HAP-1 (cell line): ENCODE results near the gene KATNB1.
"Not testable (repeated sequence)": the region's sequence is repeated elsewhere in the genome, so short reads cannot be mapped to it uniquely, and the experiment has no call there.

Experiments
- DNase-seq, 2 experiments: peaks; one replicate each; pipeline ENCODE4 v3.0.0-alpha.2; 2016 to 2020; ENCODE audit warnings: low spot score in 2 of 2
- H3K27me3 ChIP-seq: fragments of 250-450 bp; sonication (Bioruptor Pico); 2 replicates; pipeline ENCODE4 v1.5.1; 2020; ENCODE audit warnings: low read depth, mild to moderate bottlenecking, moderate library complexity
- H3K36me3 ChIP-seq: fragments of 250-450 bp; sonication (Bioruptor Pico); replicated peaks from 2 replicates; pipeline ENCODE4 v1.5.1; 2020; ENCODE audit warnings: mild to moderate bottlenecking
- H3K4me1 ChIP-seq: fragments of 250-450 bp; sonication (Bioruptor Pico); 2 replicates; pipeline ENCODE4 v1.5.1; 2020; ENCODE audit warnings: mild to moderate bottlenecking
- H3K4me3 ChIP-seq: fragments of 250-450 bp; sonication (Bioruptor Pico); 2 replicates; pipeline ENCODE4 v1.5.1; 2020; ENCODE audit warnings: mild to moderate bottlenecking, moderate library complexity
- H3K9me3 ChIP-seq: fragments of 250-450 bp; sonication (Bioruptor Pico); 2 replicates; pipeline ENCODE4 v1.5.1; 2020; ENCODE audit warnings: mild to moderate bottlenecking, moderate library complexity
- in situ Hi-C: fragments of 300-500 bp; cut with MboI; formaldehyde crosslinking; loops from 3 replicates; pipeline ENCODE4 v1.14.3; 2020; ENCODE audit warnings: low sequenced_read_pairs, inconsistent platforms, mixed read lengths

Gene KATNB1

GRCh38 chr16:57708168-57708567 is 27.4 kb upstream of the KATNB1 start:
- Histone ChIP-seq H3K4me3 (no peak overlapping the region), H3K27me3 (peaks cover 20% of the 10 kb centered on the region; the same call in 1 of the 2 replicates), H3K4me1 (no peaks in the 10 kb centered on the region), H3K36me3 (no peaks in the 10 kb centered on the region), H3K9me3 (no peaks in the 10 kb centered on the region)
- in situ Hi-C loops = no loop called here
- DNase-seq = no peak

GRCh38 chr16:57709663-57710062 is 25.9 kb upstream of the KATNB1 start:
- no peaks in the 10 kb centered on the region for H3K36me3 ChIP-seq
- no peak for DNase-seq
- H3K9me3 ChIP-seq = no peaks in the 10 kb centered on the region
- H3K27me3 ChIP-seq = peaks cover 20% of the 10 kb centered on the region; the same call in 1 of the 2 replicates
- no peaks in the 10 kb centered on the region for H3K4me1 ChIP-seq
- in situ Hi-C loops = no loop called here
- H3K4me3 ChIP-seq = no peak overlapping the region

- no peaks in the 10 kb centered on the region for H3K9me3 ChIP-seq
- DNase-seq = no peak
- H3K4me1 ChIP-seq = no peaks in the 10 kb centered on the region
- no peak overlapping the region for H3K4me3 ChIP-seq
- in situ Hi-C loops = no loop called here
- no peaks in the 10 kb centered on the region for H3K36me3 ChIP-seq
- peaks cover 23% of the 10 kb centered on the region for H3K27me3 ChIP-seq
These were observed 24.2 kb upstream of the KATNB1 start for GRCh38 chr16:57711346-57711745.

GRCh38 chr16:57711993-57712392 is 23.6 kb upstream of the KATNB1 start:
- peaks cover 23% of the 10 kb centered on the region for H3K27me3 ChIP-seq
- in situ Hi-C loops = no loop called here
- no peak for DNase-seq
- H3K9me3 ChIP-seq = no peaks in the 10 kb centered on the region
- H3K4me3 ChIP-seq = no peak overlapping the region
- no peaks in the 10 kb centered on the region for H3K36me3 ChIP-seq
- no peaks in the 10 kb centered on the region for H3K4me1 ChIP-seq

GRCh38 chr16:57712569-57712968 is 23.0 kb upstream of the KATNB1 start:
- H3K4me3 ChIP-seq, DNase-seq, H3K9me3 ChIP-seq, H3K36me3 ChIP-seq, H3K4me1 ChIP-seq, in situ Hi-C loops: not testable (repeated sequence)
- peaks cover 23% of the 10 kb centered on the region for H3K27me3 ChIP-seq

GRCh38 chr16:57713596-57713995 is 22.0 kb upstream of the KATNB1 start:
- in situ Hi-C loops = no loop called here
- H3K27me3 ChIP-seq = peaks cover 23% of the 10 kb centered on the region
- no peaks in the 10 kb centered on the region for H3K36me3 ChIP-seq
- no peaks in the 10 kb centered on the region for H3K4me1 ChIP-seq
- H3K4me3 ChIP-seq = no peak overlapping the region
- H3K9me3 ChIP-seq = no peaks in the 10 kb centered on the region
- no peak for DNase-seq

DNA sequence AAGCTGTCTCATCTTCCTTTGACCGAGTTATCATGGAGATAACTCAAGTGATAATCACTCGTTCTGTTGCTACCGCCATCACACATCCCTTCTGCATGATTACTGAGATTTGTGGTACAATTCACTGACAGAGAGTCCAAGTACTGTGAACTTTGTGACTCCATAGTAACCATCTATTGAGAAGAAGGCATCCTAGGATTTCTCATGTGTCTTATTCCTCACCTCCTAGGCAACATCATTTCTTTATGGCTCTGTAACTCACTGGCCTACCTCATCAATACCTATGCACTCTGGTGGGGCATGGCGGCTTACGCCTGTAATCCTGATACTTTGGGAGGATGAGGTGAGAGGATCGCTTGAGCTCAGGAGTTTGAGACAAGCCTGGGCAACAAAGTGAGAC is 21.5 kb upstream of the KATNB1 start:
- no peaks in the 10 kb centered on the region for H3K36me3 ChIP-seq
- H3K4me3 ChIP-seq = no peak overlapping the region
- no peaks in the 10 kb centered on the region for H3K4me1 ChIP-seq
- H3K9me3 ChIP-seq = no peaks in the 10 kb centered on the region
- in situ Hi-C loops = no loop called here
- DNase-seq = no peak
- H3K27me3 ChIP-seq = peaks cover 23% of the 10 kb centered on the region

DNA sequence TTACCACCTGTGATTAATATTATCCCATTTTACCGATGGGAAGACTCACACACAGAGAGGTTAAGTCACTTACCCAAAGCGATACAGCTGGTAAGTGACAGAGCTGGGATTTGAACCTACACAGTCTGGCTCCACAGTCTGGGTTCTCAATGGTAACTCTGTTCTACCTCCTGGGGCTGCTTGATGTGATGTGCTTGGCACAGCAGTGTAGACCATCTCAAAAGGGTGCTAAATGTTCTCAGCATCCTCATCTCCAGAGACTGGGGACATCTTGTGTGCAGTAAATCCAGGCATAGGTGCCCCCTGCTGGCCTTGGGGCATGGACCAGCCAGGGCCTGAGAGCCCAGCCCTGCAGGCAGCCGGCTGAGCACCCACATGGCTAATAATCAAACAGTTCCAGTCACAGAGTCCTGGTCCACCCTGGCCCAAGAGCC is 15.4 kb upstream of the KATNB1 start:
- H3K9me3 ChIP-seq = no peaks in the 10 kb centered on the region
- H3K4me3 ChIP-seq = no peak overlapping the region
- no peaks in the 10 kb centered on the region for H3K4me1 ChIP-seq
- DNase-seq = peak in 1 of 2 experiments; percentile 61
- no peaks in the 10 kb centered on the region for H3K36me3 ChIP-seq
- peaks cover 2% of the 10 kb centered on the region; the same call in 1 of the 2 replicates for H3K27me3 ChIP-seq
- in situ Hi-C loops = no loop called here

DNA sequence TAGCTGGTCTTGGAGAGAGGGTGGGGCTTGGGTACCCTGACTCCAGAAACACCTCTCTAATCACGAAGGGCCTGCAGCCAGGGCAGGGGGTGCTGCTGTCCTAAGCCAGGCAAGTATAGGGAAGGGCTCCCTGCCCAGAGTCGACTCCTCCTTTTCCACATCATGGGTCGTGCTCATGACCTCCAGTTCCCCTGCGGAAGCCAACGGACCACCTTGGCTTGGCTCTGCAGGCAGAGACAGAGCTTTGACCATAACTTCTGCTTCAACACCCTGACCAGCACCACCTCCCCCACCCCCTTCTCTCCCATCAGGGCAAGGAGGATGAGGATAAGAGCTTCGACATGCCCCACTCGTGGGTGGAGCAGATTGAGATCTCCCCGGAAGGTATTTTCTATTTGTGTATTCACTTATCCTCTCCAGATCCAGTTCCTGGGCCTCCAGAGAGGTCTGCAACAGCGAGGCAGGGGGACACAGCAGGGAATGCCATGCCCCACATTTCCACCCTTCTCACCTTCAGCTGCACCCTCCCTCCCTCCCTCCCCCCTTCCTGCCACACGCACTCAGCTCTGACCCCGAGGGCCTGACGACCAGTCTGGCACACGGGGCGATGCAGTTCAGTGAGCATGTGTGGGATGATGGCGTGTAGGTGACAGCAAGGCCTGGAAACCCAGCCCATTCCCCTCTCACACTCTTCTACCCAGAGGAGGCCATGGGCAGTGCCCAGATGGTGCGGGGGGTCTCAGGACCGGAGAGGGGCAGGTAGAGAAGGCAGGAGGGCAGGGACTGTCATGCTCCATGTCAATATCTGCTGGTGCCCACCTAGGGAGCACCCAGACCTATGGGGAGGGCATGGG is 14.0 kb upstream of the KATNB1 start:
- no peak for DNase-seq
- H3K4me1 ChIP-seq = no peaks in the 10 kb centered on the region
- no peak overlapping the region for H3K4me3 ChIP-seq
- no peaks in the 10 kb centered on the region for H3K27me3 ChIP-seq
- no peaks in the 10 kb centered on the region for H3K9me3 ChIP-seq
- no peaks in the 10 kb centered on the region for H3K36me3 ChIP-seq
- in situ Hi-C loops = no loop called here

DNA sequence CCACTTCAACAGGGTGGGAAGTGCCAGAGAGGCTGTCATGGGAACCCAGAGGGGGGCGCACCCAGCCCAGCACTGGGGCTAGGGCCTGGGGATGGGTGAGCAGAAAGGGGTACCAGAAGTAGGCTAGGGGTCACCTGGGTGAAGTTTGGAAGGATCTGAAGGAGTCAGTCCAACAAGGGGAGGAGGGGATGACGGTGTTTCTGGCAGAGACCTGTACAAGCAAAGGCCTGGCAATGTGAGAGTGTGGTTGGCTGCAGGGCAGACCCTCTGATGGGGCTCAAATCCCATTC is 13.4 kb upstream of the KATNB1 start:
- H3K27me3 ChIP-seq = no peaks in the 10 kb centered on the region
- DNase-seq = no peak
- in situ Hi-C loops = no loop called here
- no peak overlapping the region for H3K4me3 ChIP-seq
- H3K9me3 ChIP-seq = no peaks in the 10 kb centered on the region
- H3K4me1 ChIP-seq = no peaks in the 10 kb centered on the region
- no peaks in the 10 kb centered on the region for H3K36me3 ChIP-seq

DNA sequence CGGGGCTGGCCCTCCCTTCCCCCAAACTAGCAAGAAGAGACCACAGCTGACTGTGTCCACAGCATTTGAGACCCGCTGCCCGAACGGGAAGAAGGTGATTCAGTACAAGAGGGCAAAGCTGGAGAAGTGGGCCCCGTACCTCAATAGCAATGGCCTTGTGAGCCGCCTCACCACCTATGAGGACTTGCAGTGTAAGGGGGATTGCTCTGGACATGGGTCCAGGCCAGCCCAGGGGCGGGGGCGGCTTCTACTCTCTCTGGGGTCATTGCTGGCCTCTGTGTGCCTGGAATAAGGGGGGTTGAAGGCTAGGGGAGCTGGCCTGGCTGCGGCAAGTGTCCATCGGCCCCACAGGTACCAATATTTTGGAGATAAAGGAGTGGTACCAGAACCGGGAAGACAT is 12.9 kb upstream of the KATNB1 start:
- Histone ChIP-seq H3K36me3 (no peaks in the 10 kb centered on the region), H3K4me3 (no peak overlapping the region), H3K27me3 (no peaks in the 10 kb centered on the region), H3K9me3 (no peaks in the 10 kb centered on the region), H3K4me1 (no peaks in the 10 kb centered on the region)
- no peak for DNase-seq
- in situ Hi-C loops = no loop called here

GRCh38 chr16:57723170-57723569 is 12.4 kb upstream of the KATNB1 start:
- in situ Hi-C loops = no loop called here

DNA sequence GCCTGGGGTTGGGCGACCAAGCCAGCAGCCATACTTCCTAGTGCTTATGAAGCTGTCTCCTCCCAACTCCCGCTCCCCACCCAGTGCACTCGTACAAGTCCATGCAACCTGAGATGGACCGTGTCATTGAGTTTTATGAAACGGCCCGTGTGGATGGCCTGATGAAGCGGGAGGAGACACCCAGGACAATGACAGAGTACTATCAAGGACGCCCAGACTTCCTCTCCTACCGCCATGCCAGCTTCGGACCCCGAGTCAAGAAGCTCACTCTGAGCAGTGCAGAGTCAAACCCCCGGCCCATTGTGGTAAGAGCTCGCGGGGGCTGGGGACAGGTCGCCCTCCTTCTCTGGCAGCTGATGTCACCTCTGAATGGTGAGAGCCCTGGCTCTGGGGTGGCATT is 11.0 kb upstream of the KATNB1 start:
- H3K4me3 ChIP-seq = no peak overlapping the region
- H3K4me1 ChIP-seq = no peaks in the 10 kb centered on the region
- H3K36me3 ChIP-seq = no peaks in the 10 kb centered on the region
- no peaks in the 10 kb centered on the region for H3K27me3 ChIP-seq
- H3K9me3 ChIP-seq = no peaks in the 10 kb centered on the region
- in situ Hi-C loops = no loop called here
- no peak for DNase-seq

More at GRCh38 chr16:57723170-57723569, 12.4 kb upstream of the KATNB1 start:
- DNase-seq = peak in 1 of 2 experiments; percentile 46
- H3K9me3 ChIP-seq = no peaks in the 10 kb centered on the region
- no peaks in the 10 kb centered on the region for H3K36me3 ChIP-seq
- no peak overlapping the region for H3K4me3 ChIP-seq
- H3K27me3 ChIP-seq = no peaks in the 10 kb centered on the region
- H3K4me1 ChIP-seq = no peaks in the 10 kb centered on the region

DNA sequence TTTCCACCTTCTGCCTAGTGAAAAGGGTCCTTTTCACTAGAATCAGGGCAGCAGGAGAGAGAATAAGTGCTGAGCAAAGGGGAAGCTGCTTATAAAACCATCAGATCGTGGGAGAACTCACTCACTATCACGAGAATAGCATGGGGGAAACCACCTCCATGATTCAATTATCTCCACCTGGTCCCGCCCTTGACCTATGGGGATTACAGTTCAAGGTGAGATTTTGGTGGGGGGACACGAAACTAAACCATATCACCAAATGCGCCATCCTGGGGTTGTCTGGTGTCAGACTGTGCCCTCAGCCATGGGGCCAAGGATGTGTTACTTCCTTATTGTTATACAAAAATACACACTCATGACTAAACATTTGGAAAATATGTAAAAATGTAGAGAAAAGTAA is 10.4 kb upstream of the KATNB1 start:
- no peak overlapping the region for H3K4me3 ChIP-seq
- H3K9me3 ChIP-seq = no peaks in the 10 kb centered on the region
- no peaks in the 10 kb centered on the region for H3K36me3 ChIP-seq
- in situ Hi-C loops = no loop called here
- H3K27me3 ChIP-seq = no peaks in the 10 kb centered on the region
- no peak for DNase-seq
- no peaks in the 10 kb centered on the region for H3K4me1 ChIP-seq

- Histone ChIP-seq H3K4me1 (no peaks in the 10 kb centered on the region), H3K36me3 (no peaks in the 10 kb centered on the region), H3K27me3 (no peaks in the 10 kb centered on the region), H3K9me3 (no peaks in the 10 kb centered on the region), H3K4me3 (no peak overlapping the region)
- in situ Hi-C loops = no loop called here
- no peak for DNase-seq
These were observed 10.0 kb upstream of the KATNB1 start for GRCh38 chr16:57725554-57725953.
